HEK293 (cell line): ENCODE data around the gene NUP210.

Experiments
- ZNF18 ChIP-seq: fragments of 450-650 bp; formaldehyde crosslinking; IDR thresholded peaks from 2 replicates; pipeline ENCODE4 v1.5.1; 2016; ENCODE audit warnings: missing biosample characterization, missing genetic modification characterization
- ZNF23 ChIP-seq: fragments of 450-650 bp; formaldehyde crosslinking; IDR thresholded peaks from 2 replicates; pipeline ENCODE4 v1.5.1; 2016; ENCODE audit warnings: missing biosample characterization, missing genetic modification characterization, borderline replicate concordance

- no peak for TF ChIP-seq ZNF18 (tag by site-specific recombination)
- no peak for TF ChIP-seq ZNF23 (tag by site-specific recombination)
Observed at GRCh38 chr3:13338231-13338630, 81.9 kb downstream of the NUP210 start.
